ENCODE data around the gene AGPAT3.

DNA sequence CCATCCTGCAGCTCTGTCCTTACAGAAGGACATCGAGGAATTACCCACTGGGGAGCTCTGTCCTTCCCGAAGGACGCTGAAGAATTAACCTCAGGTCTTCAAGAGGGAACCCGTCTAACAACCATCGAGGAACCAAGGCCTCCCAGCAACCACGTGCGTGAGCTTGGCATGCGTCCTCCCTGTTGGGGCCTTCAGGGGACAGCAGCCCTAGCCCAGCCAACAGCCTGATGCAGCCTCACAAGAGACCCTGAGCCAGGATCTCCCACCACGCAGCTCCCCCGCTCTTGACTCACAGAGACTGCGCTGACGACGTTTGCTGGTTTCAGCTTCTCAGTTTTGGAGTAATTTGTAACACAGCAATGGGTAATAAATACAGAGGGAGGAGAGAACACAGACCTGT, 19.6 kb upstream of the AGPAT3 start:
- TF ChIP-seq, protein P1, sequence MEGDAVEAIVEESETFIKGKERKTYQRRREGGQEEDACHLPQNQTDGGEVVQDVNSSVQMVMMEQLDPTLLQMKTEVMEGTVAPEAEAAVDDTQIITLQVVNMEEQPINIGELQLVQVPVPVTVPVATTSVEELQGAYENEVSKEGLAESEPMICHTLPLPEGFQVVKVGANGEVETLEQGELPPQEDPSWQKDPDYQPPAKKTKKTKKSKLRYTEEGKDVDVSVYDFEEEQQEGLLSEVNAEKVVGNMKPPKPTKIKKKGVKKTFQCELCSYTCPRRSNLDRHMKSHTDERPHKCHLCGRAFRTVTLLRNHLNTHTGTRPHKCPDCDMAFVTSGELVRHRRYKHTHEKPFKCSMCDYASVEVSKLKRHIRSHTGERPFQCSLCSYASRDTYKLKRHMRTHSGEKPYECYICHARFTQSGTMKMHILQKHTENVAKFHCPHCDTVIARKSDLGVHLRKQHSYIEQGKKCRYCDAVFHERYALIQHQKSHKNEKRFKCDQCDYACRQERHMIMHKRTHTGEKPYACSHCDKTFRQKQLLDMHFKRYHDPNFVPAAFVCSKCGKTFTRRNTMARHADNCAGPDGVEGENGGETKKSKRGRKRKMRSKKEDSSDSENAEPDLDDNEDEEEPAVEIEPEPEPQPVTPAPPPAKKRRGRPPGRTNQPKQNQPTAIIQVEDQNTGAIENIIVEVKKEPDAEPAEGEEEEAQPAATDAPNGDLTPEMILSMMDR (IDR thresholded peaks at IDR 0.05) = no peak
- TF ChIP-seq POLR2A (IDR thresholded peaks at IDR 0.05) = no peak

Data from upper lobe of left lung (tissue), 4 donors.